Ureter (tissue), 1 donor: ENCODE results near the gene JARID2. TPM values are rescaled to one million over a fixed set of nuclear protein-coding genes. Genes with fewer than 3 reads are reported as not detected.

Experiments
- DNase-seq: peaks from one replicate; pipeline ENCODE4 v3.0.0-alpha.2; 2020; ENCODE audit warnings: low spot score
- total RNA-seq: library from RNA; stranded (reverse); gene quantifications from one replicate; pipeline ENCODE4 v1.2.4, GENCODE V29; 2023
- donor health status: DM: yes; HTN: yes; CAD: no.

The JARID2 gene
- total RNA-seq, 1 donor from 2014 or later = 17.5 TPM

DNA sequence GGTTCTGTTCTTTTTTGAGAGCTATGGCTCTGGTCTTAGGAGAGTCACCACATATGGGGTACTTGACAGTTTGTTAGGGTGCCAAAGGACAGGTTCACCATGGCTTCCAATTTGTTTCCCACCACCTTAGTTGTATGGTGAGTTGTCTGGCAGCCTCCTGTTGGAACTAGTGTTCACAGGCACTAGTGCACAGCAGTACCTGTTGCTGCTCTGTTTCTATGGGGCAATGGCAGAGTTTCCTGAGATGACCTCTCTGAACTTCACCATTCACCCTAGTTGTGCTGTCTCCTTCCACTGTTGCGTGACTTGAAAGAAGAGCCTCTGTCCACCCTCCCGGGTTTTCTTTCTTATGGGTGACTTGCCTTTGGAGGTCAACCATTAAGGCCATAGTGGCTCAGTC, 129.1 kb downstream of the JARID2 start:
- DNase-seq = no peak

DNA sequence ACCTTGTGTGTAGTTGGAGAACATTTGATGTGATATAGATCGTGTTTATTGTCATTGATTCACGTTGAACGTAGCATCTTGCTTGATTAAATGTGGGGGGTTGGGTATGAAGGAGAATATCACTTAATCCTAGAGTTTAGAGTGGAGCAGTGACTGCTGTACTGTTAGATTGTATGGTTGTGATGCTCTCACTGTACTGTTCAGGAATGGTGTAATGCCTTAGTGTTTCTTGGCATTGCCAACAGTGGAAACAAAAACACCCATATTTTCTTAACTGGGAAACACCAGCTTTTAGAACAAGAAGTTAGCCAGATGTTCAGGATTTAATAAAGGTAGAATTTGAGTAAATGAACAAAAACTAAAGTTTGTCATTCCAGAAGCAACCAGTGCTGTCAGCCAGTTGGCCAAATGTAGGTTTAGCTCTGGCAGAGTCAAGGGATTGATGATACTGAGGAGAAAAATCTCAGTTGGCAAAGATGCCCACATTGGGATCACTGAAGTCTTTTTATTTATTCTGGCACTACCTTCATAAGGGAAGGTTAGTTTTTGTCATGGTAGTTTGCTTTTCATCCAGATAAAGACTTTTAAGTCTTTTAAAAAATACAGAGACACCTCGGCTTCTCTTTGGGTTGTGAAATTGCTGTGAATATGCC, 129.9 kb downstream of the JARID2 start:
- DNase-seq = no peak

DNA sequence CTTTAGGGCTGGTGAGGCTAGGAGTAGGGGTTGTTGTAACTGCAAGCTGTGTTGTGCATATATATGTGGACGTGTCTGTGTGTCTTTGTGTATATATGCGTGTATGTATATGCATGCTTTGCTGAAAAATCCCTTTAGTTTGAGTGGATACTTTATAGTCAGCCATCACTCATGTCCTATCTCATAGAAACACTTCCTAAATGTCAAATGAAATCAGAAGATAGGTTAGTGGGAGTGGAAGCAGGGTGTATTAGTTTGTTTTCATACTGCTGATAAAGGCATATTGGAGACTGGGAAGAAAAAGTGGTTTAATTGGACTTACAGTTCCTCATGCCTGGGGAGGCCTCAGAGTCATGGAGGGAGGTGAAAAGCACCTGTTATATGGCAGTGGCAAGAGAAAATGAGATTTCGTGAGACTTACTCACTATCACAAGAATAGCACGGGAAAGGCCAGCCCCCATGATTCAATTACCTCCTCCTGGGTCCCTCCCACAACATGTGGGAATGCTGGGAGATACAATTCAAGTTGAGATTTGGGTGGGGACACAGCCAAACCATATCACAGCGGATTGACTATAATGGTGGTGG, 131.1 kb downstream of the JARID2 start:
- DNase-seq = no peak

DNA sequence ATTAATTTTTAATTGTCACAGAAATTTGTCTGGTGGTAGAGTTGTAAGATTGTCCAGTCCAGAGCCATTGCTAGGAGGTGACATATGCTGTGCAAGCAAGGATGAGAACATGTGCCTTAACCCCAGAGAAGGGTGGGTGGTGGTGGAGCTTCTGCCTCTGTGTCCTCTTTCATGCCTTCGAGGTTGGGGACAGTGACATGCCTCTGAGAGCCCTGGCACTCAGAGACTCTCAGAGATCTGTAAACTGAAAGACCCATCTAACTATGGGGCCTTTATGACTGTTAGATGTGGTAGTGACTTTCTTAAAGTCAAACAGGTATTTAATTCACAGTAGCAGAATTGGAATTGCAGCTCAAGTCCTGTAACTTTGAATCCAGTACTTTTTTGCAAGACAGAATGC, 132.4 kb downstream of the JARID2 start:
- no peak for DNase-seq

DNA sequence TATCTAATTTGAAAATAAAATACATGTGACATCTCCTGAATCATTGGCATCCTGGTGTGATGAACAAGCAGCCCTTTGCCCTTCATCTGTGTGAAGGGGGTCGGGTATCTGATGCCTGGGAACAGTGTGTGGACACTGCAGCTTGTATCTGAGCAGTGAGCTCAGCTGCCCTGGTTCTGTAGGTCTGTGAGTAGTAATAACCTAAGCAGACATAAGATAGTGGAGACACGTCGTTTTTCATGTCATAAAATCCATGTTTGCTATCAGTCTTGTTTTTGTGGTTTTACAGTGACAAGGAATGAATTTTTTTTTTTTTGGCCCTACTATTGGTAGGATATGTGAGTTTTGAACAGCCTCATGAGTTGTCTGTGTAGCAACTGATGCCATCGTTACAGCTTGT, 133.0 kb downstream of the JARID2 start:
- no peak for DNase-seq

DNA sequence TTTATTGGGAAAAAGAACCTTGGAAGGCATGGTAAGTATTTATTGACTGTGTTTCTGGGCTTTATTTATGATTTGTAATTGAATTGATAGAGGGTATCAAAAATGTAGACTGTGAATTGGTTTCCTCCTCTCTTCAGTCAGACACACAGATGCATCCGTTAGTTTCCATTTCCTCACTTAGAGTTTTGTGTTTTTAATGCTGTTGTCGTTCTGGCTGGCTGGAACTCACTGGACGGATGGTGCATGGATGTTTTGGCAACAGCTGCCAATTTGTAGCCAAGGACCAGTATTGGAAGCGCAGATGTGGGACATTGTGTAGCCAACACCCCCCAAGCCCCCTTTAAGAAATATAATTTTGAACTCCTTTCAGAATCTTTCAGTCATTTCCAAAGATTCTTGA, 134.5 kb downstream of the JARID2 start:
- DNase-seq = no peak

DNA sequence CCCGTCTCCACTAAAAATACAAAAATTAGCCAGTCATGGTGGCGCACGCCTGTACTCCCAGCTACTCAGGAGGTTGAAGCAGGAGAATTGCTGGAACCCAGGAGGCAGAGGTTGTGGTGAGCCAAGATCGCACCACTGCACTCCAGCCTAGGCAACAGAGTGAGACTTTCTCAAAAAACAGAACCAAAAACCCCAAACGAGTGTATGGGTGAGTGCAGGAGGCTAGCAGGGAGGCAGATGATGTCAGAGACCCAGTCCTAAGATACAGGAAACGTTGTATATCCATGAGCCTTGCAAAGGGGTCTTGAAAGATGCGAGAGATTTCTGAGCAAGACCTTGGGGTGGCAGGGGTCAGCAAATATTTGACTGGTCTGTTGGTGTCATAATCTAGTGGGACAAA, 136.2 kb downstream of the JARID2 start:
- DNase-seq = no peak

DNA sequence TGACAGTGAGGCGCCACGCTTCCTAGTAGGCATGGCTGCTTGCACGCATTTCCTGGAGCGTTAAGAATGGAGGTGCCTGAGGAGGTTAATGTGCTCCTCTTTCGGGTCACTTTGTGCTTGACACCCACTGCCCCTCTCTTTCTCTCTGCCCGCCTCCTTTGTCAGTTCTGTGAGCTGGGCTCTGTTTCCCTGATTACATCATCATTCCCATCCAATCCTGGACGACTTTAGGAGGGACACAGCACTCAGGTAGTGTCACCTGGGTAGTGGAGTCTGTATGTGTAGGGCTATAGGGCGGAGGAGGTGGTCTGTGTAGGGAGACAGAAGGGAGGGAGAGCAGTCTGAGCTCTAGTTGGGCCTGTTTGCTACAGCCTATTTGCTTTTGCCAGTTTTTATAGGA, 136.8 kb downstream of the JARID2 start:
- no peak for DNase-seq

DNA sequence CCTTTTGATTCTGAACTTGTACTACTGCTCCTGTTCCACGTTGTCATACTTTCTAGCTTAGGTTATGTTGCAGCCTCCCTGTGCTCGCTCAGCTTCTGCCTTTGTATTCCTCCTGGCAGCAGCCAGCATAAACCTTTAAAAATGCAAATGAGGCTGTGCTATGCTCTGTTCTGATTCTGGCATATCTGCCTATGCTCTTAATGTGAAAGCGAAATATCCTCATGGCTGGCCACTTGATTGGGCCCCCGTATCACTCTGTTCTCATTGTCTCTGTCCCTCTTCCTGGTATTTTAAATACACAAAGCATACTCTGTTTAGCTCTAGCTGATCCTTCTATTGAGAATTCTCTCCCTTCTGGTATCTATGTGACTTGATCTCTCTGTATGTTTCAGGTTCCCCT, 139.0 kb downstream of the JARID2 start:
- no peak for DNase-seq

DNA sequence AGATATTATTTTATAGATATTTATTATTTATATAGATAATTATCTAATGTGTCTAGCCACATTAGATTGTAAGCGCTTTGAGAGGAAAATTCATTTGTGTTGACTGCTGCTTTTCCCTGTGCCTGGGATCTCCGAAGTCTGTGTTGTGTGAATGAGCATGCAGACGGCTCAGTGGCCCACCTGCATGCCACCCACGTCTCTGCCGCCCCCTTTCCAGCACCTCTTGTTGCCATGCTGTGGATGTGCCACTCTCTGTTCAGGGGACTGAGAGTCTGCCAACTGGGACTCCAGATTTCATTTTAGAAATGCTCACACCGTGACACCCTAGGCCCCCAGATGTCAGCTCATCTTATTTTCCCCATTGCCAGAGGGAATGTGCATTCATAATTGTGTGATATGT, 139.7 kb downstream of the JARID2 start:
- DNase-seq = no peak

DNA sequence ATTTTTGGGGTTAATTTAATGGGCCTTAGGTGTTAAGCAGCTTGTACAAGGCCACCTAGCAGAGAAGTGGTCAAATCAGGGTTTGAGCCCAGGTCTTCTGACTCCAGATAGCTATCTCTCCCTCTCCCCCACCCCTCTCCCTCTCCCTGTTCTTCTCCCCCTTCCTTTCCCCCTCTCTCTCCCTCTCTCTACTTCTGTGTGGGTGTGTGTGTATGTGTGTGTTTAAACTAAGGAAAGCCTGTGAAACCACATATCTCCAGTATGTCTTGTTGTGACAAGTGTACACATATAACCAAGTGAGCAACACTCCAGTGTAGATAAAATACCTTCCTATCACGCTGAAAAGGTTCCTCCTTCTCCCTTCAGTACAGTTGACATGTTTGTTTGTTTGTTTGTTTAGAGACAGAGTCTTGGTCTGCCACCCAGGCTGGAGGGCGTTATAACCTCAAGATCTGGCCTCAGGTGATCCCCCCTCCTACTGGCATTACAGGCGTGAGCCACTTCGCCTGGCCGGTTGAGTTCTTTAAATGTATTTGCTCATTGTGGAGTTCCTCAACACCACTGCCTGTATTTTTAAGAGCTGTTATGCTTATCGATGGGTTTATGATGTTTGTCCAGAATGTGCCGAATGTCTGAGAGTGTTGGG, 140.4 kb downstream of the JARID2 start:
- no peak for DNase-seq

DNA sequence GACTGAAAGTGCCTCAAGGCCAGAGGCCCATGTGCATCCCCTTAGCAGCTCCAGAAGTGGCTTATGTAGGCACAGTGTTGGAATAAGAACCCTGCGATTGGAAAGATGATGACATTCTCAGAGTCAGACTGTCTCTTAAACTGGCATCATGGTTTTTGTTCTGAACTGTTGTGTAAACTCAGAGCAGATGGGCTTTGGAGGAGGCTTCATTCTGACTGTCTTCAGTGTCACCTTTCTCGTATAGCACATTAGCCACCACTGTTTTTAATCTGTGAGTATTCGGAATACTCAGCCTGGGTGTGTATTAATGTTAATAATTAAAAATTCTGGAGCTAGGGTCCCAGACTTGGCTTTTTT, 140.9 kb downstream of the JARID2 start:
- DNase-seq = no peak

DNA sequence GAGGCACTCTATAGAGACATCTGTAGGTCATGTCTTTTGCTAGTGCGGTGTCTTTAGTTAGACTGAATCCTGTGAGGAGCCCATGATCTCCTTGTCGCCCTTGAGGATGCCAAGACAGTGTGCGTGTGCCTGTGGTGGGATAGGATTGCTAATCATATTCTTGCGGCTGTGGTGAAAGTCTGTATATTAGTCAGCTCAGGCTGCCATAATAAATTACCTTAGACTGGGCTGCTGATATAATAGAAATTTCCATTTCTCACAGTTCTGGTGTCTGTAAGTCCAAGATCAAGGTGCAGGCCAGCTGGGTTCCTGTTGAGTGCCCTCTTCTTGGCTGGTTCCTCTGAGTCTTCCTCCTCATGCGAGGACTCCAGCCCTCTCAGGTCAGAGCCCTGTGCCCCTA, 141.2 kb downstream of the JARID2 start:
- no peak for DNase-seq

DNA sequence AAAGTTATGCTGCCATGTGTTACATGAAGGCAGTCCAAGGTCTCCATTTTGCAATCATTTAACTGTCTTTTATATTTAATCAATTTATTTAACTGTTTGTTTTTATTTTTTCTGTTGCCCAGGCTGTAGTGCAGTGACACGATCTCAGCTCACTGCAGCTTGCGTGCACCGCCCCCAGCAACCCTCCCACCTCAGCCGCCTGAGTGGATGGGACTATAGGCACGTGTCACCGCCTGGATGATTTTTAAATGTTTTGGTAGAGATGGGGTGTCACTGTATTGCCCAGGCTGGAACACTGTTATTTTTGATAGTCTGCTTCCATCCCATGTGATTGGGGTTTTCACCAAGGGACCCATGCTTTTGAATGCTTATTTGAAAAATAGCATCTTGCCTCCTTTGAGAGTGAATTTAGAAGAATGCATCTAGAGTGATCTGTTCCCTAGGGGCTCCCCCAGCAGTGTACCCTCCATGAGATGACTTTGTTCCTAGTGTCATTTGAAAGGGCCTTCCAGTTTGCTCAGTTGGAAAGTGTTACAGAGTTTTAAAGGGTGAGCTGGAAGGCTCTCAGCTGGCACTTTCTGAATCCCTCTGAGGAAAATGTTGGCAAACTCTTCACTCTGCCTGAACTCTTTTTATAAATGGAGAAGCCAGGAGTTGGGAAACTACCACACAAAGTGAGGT, 143.4 kb downstream of the JARID2 start:
- DNase-seq = no peak

DNA sequence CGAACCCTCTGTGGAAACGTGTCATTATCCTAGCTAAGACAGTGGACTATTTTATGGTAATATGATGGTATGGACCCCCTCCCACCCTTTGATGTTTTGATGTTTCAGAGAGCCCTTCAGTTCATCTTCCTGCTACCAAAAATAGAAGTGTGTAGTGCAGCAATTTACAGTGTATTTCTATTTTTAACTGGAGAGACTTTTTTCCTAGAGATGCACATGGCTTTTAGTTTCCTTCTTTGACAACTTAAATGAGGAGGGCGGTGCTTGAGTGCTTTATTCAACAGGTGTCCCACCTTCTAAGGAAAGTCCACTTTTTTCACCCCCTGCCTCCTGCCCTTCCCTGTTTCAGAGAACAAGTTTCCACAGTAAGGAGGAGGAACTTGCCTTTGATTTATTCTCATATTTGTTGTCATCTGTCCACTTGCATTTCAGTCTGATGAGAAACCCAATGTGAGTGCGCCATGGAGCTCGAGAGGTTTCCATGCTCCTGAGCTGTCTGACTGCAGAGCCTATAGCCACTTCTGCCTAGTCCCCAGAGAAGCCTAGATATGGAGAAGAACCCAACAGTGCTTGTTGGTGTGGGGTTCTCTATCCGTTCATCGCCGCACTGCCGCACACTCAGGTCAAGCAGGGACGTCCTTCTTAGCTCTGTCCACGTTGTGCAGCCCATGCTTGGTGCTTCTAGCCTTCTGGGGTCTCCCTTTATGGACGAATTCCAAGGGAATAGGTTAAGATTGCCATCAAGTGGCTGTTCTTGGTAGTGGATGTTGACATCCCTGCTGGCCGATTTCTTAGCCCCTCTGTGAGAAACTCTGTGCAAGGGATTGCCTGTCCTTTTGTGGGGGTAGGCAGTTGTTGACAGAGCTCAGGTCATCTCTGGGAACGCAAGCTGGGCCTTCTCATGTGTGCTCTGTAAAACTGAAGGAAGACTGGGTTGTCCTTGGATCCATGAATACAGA, 144.2 kb downstream of the JARID2 start:
- no peak for DNase-seq

DNA sequence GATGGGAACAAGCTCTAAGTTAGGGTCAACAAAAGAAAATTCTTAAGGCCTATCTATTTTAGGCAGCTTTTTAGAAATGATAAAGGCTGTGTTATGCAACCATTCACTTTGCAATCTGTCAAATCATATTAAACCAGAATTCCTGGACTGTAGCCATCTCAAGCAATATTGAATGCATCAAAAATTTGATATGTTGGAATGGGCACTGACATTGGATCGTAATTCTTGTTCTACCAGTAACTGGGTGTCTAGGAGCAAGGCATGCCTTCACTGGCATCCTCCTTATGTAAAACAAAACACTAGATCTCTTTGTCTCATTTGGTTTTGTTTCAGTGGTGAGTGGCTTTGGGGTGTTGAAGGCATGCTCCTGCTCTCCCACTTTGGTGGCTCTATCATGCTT, 145.6 kb downstream of the JARID2 start:
- no peak for DNase-seq

DNA sequence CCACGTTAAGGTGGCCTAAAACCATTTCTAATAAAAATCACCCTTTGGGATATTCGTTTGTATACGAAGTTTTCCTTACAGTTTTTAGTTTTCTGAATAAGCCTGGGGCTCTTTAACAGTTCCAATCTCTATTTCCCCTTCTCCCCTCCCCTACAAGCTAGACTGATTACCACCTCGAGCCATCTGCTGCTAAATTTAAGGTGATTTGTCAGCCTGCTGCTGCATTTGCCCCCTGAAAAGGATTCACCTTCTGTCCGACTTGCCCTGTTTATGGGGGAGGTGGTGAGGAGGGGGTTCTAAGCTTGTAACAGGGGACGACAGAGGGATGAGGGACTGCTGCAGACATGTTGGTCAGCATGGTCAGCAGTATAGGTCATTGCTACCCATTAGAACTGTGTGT, 146.3 kb downstream of the JARID2 start:
- DNase-seq = no peak

DNA sequence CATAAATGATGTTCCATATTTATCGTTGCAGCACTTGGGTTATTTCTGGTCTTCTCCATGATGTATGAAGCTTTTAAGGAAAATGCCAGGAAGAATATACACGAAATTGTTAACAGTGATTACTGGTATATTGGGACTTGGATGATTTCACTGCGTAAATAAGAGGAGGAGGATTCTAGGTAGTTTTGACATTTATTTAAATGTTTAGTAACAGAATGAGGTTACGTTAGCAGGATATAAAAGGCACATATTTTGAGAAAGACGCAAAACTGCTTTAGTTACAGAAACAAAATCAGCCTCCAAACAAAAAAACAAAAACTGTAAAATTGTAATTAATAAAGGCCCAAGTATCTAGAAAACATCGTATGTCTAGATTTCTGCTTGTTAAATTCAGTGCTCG, 147.7 kb downstream of the JARID2 start:
- no peak for DNase-seq

DNA sequence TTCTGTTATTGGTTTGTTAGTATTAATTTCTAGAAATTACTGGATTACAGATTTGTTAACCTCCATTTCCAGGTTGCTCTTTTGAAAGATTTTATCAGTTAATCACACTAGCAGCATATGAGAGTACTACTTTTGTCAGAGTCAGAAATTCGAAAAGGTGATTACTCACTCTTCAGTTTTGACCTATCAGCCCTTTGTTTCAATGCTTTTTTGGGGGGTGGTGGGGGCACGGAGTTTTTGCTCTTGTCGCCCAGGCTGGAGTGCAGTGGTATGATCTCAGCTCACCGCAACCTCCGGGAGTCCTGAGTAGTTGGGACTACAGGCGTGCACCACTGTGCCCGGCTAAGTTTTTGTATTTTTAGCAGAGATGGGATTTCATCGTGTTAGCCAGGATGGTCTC, 149.2 kb downstream of the JARID2 start:
- DNase-seq = no peak

DNA sequence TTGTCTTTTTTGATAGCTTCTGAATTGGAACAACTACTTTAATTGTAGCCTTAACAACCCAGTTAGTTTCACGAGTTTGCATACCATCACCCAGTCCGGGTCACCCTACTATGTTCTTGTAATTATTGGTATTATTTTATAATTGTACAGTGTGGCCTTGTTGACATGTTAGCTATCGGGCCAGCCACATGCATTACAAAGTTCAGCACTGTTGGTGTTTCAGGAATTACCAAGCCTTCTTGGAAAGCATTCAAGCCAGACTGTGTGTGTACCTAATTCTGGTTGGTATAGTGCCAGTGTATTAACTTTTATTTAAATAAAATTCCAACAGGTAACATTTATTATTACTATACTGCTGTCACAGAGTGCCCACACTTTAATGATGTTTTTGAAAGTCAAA, 150.9 kb downstream of the JARID2 start:
- no peak for DNase-seq

DNA sequence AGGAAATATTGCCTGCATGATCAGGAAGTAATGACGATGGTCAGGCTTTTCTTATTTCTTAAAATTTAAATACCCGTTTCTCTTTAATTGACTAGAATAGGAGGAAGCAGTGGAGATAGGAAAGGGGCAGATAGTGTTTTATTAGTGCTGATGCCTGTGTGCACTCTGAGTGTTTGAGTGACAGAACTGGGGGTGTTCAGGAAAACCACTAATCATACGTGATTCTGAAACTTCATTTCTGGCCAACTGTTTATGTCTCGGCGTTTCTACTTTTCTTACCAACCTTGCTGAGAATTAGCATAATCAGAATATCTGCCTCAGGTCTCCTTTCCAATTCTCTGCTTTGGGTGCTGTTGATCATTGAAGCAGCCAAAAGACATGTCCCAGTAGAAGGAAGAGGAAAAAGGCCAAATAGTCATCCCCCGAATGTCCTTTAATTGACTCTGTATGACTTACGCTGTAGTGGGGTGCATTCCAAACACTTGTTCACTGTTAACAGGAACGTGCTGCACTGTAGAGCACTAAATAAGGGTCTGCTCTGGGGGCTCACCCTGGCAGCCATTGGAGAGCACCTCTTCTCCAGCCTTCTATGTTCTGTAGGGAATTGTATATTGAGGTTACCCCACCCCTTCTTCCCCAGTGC, 152.9 kb downstream of the JARID2 start:
- DNase-seq = no peak
